K562 (cell line): ENCODE data around the gene HNRNPM. TPM values are rescaled to one million over a fixed set of nuclear protein-coding genes. Genes with fewer than 3 reads are reported as not detected.
"Not testable (repeated sequence)": the region's sequence is repeated elsewhere in the genome, so short reads cannot be mapped to it uniquely, and the experiment has no call there.

Experiments
- ATAC-seq: fragments of 200-7000 bp; cut with Tn5 transposase; 3 replicates; pipeline ENCODE4 v1.9.1; 2020; ENCODE audit warnings: moderate library complexity
- BruUV-seq: library from RNA; stranded (reverse); fragments of 400-500 nt; replicated peaks from 2 replicates; lab custom pipeline; 2021; lab: Mats Ljungman, UMichigan
- CTCF ChIA-PET: fragments of 300-600 bp; formaldehyde crosslinking; extraction: SDS; loops from one replicate; lab custom pipeline; 2021; ENCODE audit warnings: low intra/inter-chr PET ratio; lab: Yijun Ruan, JAX
- POLR2A ChIA-PET: fragments of 300-600, 350-650 bp; sonication (Branson Sonifier 250); formaldehyde crosslinking; extraction: SDS; loops from one replicate; lab custom pipeline; 2021; ENCODE audit warnings: antibody characterized with exemption, inconsistent platforms; lab: Yijun Ruan, JAX
- DNase-seq, 4 experiments: peaks; one replicate each; pipeline versions ENCODE4 v3.0.0 to v3.0.0-alpha.2; 2011 to 2018; ENCODE audit warnings: low spot score in 3 of 4, mixed read lengths in 3 of 4; ENCODE audit errors: extremely low read depth in 1 of 4
- FAIRE-seq: peaks from 2 replicates; lab custom pipeline; 2011; peaks lifted over from hg19 to GRCh38; lab: Jason Lieb, UNC
- H2AFZ ChIP-seq: 2 replicates; pipeline ENCODE4 v1.6.0; 2011; ENCODE audit warnings: low read depth, low read length, control low read depth, inconsistent platforms
- H3K27ac ChIP-seq: fragments of 200-600 bp; 3 replicates; pipeline ENCODE4 v1.8.0; 2011; ENCODE audit warnings: low read depth, mild to moderate bottlenecking, control low read depth, inconsistent platforms, low read length, moderate library complexity, mixed read lengths; ENCODE audit errors: extremely low read depth
- H3K27me3 ChIP-seq, 2 experiments: fragments of 300-600 bp in 1 of 2; 2 replicates in 1 of 2; 3 replicates in 1 of 2; pipeline versions ENCODE4 v1.6.0 to v1.8.0; 2011; ENCODE audit warnings: inconsistent platforms in 2 of 2, low read length in 2 of 2, mild to moderate bottlenecking in 1 of 2, mixed read lengths in 1 of 2, moderate library complexity in 1 of 2; ENCODE audit not compliant: control insufficient read depth in 2 of 2, insufficient read depth in 2 of 2
- H3K36me3 ChIP-seq: fragments of 300-600 bp; 3 replicates; pipeline ENCODE4 v1.8.0; 2011; ENCODE audit warnings: mild to moderate bottlenecking, low read length, inconsistent platforms; ENCODE audit not compliant: control insufficient read depth, insufficient read depth
- H3K4me1 ChIP-seq, 2 experiments: fragments of 200-600 bp in 1 of 2; replicated peaks in 1 of 2; 2 replicates in 1 of 2; 3 replicates in 1 of 2; pipeline versions ENCODE4 v1.5.1 to v1.8.0; 2011; ENCODE audit warnings: inconsistent platforms in 2 of 2, low read length in 2 of 2, mild to moderate bottlenecking in 1 of 2, mixed read lengths in 1 of 2, moderate library complexity in 1 of 2; ENCODE audit not compliant: control insufficient read depth in 2 of 2, insufficient read depth in 2 of 2
- H3K4me2 ChIP-seq: 2 replicates; pipeline ENCODE4 v1.6.1; 2011; ENCODE audit warnings: low read length, control low read depth, inconsistent platforms, mixed read lengths; ENCODE audit not compliant: insufficient read depth
- H3K4me3 ChIP-seq: fragments of 200-600 bp; sonication (generic), shearing (Covaris generic); 2 replicates; pipeline ENCODE4 v1.5.1; 2016; ENCODE audit warnings: control low read depth, inconsistent platforms
- H3K79me2 ChIP-seq: fragments of 200-600 bp; 3 replicates; pipeline ENCODE4 v1.8.0; 2011; ENCODE audit warnings: low read length, inconsistent platforms; ENCODE audit not compliant: control insufficient read depth, insufficient read depth
- H3K9ac ChIP-seq, 2 experiments: 2 replicates each; pipeline versions ENCODE4 v1.6.0 to v1.6.1; 2011; ENCODE audit warnings: low read depth in 2 of 2, low read length in 2 of 2, control low read depth in 1 of 2, inconsistent platforms in 1 of 2, mild to moderate bottlenecking in 1 of 2, mixed read lengths in 1 of 2; ENCODE audit not compliant: insufficient read depth in 1 of 2
- H3K9me1 ChIP-seq: one replicate; pipeline ENCODE4 v1.6.0; 2011; ENCODE audit warnings: inconsistent platforms, mild to moderate bottlenecking, low read length, moderate library complexity; ENCODE audit not compliant: control insufficient read depth, insufficient read depth
- H3K9me3 ChIP-seq: replicated peaks from 2 replicates; pipeline ENCODE4 v1.5.1; 2011; ENCODE audit warnings: low read depth, low read length, inconsistent platforms; ENCODE audit not compliant: control insufficient read depth, insufficient read depth
- H4K20me1 ChIP-seq: replicated peaks from 2 replicates; pipeline ENCODE4 v1.6.1; 2011; ENCODE audit warnings: low read length, inconsistent platforms, mixed read lengths; ENCODE audit not compliant: control insufficient read depth, insufficient read depth
- ARNT ChIP-seq, 2 experiments: fragments of 450-650 bp; IDR thresholded peaks; 2 replicates each; pipeline ENCODE4 v1.6.1; 2016; ENCODE audit warnings: mild to moderate bottlenecking in 1 of 2
- FOXK1 ChIP-seq: sonication (generic); formaldehyde crosslinking; IDR thresholded peaks from 2 replicates; pipeline ENCODE4 v1.8.0; 2022; ENCODE audit warnings: missing genetic modification reagents, mild to moderate bottlenecking, borderline replicate concordance
- GTF2E2 ChIP-seq: fragments of 200-800 bp; sonication (Bioruptor generic); IDR thresholded peaks from 2 replicates; pipeline ENCODE4 v1.6.1; 2016; ENCODE audit warnings: missing genetic modification characterization, missing compliant biosample characterization
- NBN ChIP-seq: fragments of 450-650 bp; IDR thresholded peaks from 2 replicates; pipeline ENCODE4 v1.6.1; 2016; ENCODE audit warnings: low read depth, mild to moderate bottlenecking
- NFRKB ChIP-seq: fragments of 450-650 bp; IDR thresholded peaks from 2 replicates; pipeline ENCODE4 v1.6.1; 2016; ENCODE audit warnings: low read depth
- NR2C2 ChIP-seq, 2 experiments: fragments of 200-800 bp in 1 of 2; sonication (Bioruptor generic) in 1 of 2; sonication (generic) in 1 of 2; formaldehyde crosslinking in 1 of 2; IDR thresholded peaks; 2 replicates each; pipeline versions ENCODE4 v1.6.1 to v1.8.0; 2016 to 2022; ENCODE audit warnings: mild to moderate bottlenecking in 1 of 2, missing compliant biosample characterization in 1 of 2, missing genetic modification characterization in 1 of 2, missing genetic modification reagents in 1 of 2
- SMARCA5 ChIP-seq: fragments of 450-650 bp; IDR thresholded peaks from 2 replicates; pipeline ENCODE4 v1.6.1; 2016
- TOE1 ChIP-seq, 2 experiments: fragments of 450-650 bp in 1 of 2; sonication (generic) in 1 of 2; formaldehyde crosslinking in 1 of 2; IDR thresholded peaks; 2 replicates each; pipeline versions ENCODE4 v1.7.1 to v1.8.0; 2016 to 2022; ENCODE audit warnings: borderline replicate concordance in 2 of 2, mild to moderate bottlenecking in 2 of 2, antibody characterized with exemption in 1 of 2, inconsistent platforms in 1 of 2, low read depth in 1 of 2, missing genetic modification reagents in 1 of 2, moderate library complexity in 1 of 2
- ZNF197 ChIP-seq: fragments of 200-800 bp; sonication (Bioruptor generic); IDR thresholded peaks from 2 replicates; pipeline ENCODE4 v1.6.1; 2016; ENCODE audit warnings: low read depth, missing genetic modification characterization, missing compliant biosample characterization
- WGBS: fragments of 100-300 bp; shearing (Covaris generic); methylation state at CpG from one replicate; pipeline ENCODE4 v1.1.6; 2016; ENCODE audit warnings: low coverage, mixed read lengths; ENCODE audit not compliant: insufficient coverage; ENCODE audit errors: missing lambda C conversion rate; 5-methylcytosine and 5-hydroxymethylcytosine counted together
- in situ Hi-C: fragments of 300-500 bp; cut with MboI; formaldehyde crosslinking; loops from 4 replicates; pipeline ENCODE4 v1.15.0; 2018; ENCODE audit warnings: inconsistent platforms, mixed read lengths
- intact Hi-C: fragments of 100-400 bp; cut with micrococcal nuclease; formaldehyde crosslinking; loops from 2 replicates; pipeline ENCODE4 v1.14.2; 2022
- polyA plus RNA-seq, 8 experiments: library from polyadenylated mRNA; depleted of rRNA in 4 of 8; stranded (reverse) in 5 of 8; unstranded in 3 of 8; fragments of >200 nt; fragmentation: Nextera tagmentation in 2 of 8; fragmentation: Illumina TruSeq in 1 of 8; extraction: Ambion mirVana in 2 of 8; extraction: Trizol in 1 of 8; gene quantifications; 2 replicates each; pipeline versions ENCODE4 v1.2.1 to v1.2.3, GENCODE V29; 2011 to 2014; ENCODE audit warnings: inconsistent platforms in 1 of 8, missing spikeins in 1 of 8
- total RNA-seq, 7 experiments: library from RNA; depleted of rRNA in 6 of 7; stranded (reverse); fragments of >200 nt in 6 of 7; fragmentation: Illumina TruSeq in 2 of 7; extraction: Trizol in 2 of 7; gene quantifications; 2 replicates each; pipeline versions ENCODE4 v1.2.1 to v1.2.3, GENCODE V29; 2011 to 2021; ENCODE audit warnings: low replicate concordance in 1 of 7
- TF ChIP-seq, protein P1 (sequence below): sonication (generic); formaldehyde crosslinking; IDR thresholded peaks from 2 replicates; pipeline ENCODE4 v1.8.1; 2023; ENCODE audit warnings: mild to moderate bottlenecking, missing genetic modification reagents
- TF ChIP-seq, protein P2 (sequence below): fragments of 450-650 bp; IDR thresholded peaks from 2 replicates; pipeline ENCODE4 v1.6.1; 2016; ENCODE audit warnings: antibody characterized with exemption
- TF ChIP-seq, protein P3 (sequence below): fragments of 450-650 bp; IDR thresholded peaks from 2 replicates; pipeline ENCODE4 v1.6.1; 2017; ENCODE audit warnings: antibody characterized with exemption
- TF ChIP-seq, protein P4 (sequence below), 2 experiments: fragments of 250-450 bp in 1 of 2; fragments of 450-650 bp in 1 of 2; sonication (Bioruptor Pico) in 1 of 2; IDR thresholded peaks; 2 replicates each; pipeline versions ENCODE4 v1.6.1 to v1.8.0; 2016 to 2021; ENCODE audit warnings: mild to moderate bottlenecking in 2 of 2, moderate library complexity in 2 of 2, missing compliant biosample characterization in 1 of 2, missing genetic modification characterization in 1 of 2

HNRNPM gene
- total and polyA plus RNA-seq, 9 of the 15 experiments (the other 6 are each of a cell fraction or from before 2014, with no cell fraction given), result 11.1 to 340 (median 195) TPM

- H4K20me1 ChIP-seq; H3K9me1 ChIP-seq; DNase-seq; FAIRE-seq; H3K9me3 ChIP-seq; H3K79me2 ChIP-seq; CTCF ChIA-PET; ATAC-seq; in situ Hi-C loops; H3K27me3 ChIP-seq; H3K36me3 ChIP-seq; TF ChIP-seq TOE1 (CRISPR knock-in tag; IDR thresholded peaks at IDR 0.05; ENCODE audit: borderline replicate concordance, low read depth); NR2C2 (CRISPR knock-in tag; IDR thresholded peaks at IDR 0.05): not testable (repeated sequence)
- BruUV-seq, result TSS peak; percentile 94
- intact Hi-C loops, result loop anchor here (5.0 kb wide), 1 partner anchor 102 kb away; the partner anchor contains the start of gene MARCHF2
- Histone ChIP-seq H3K27ac (peak overlapping the region; percentile 99), H3K4me3 (peak overlapping the region; percentile 77), H3K4me2 (peak overlapping the region; percentile 83), H3K9ac (peak overlapping the region; percentile 97 to 100), H3K4me1 (peaks cover 33 to 46% of the 10 kb centered on the region in 2 experiments), H2AFZ (peak overlapping the region; percentile 100)
- POLR2A ChIA-PET, result interaction anchor here (0.7 to 4.6 kb wide), 10 partner anchors 9 to 192 kb away, joined by 3 to 32 read pairs (median 4); no protein-coding TSS in a partner anchor
- WGBS, result 45% methylated on average over 21 of the region's 21 CpGs
- 0 out of 2 replicates have a peak, but pooled peaks have one; percentile 3 for TF ChIP-seq GTF2E2 (tag)
- TF ChIP-seq ARNT (IDR thresholded peaks at IDR 0.05), result 0 out of 4 replicates have a peak, but pooled peaks of 1 of the 2 experiments have one; percentile 31
- TF ChIP-seq SMARCA5, result 0 out of 2 replicates have a peak, but pooled peaks have one; percentile 27
- TF ChIP-seq, protein P1, sequence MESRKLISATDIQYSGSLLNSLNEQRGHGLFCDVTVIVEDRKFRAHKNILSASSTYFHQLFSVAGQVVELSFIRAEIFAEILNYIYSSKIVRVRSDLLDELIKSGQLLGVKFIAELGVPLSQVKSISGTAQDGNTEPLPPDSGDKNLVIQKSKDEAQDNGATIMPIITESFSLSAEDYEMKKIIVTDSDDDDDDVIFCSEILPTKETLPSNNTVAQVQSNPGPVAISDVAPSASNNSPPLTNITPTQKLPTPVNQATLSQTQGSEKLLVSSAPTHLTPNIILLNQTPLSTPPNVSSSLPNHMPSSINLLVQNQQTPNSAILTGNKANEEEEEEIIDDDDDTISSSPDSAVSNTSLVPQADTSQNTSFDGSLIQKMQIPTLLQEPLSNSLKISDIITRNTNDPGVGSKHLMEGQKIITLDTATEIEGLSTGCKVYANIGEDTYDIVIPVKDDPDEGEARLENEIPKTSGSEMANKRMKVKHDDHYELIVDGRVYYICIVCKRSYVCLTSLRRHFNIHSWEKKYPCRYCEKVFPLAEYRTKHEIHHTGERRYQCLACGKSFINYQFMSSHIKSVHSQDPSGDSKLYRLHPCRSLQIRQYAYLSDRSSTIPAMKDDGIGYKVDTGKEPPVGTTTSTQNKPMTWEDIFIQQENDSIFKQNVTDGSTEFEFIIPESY (CRISPR knock-in tag), result 0 out of 2 replicates have a peak, but pooled peaks have one; percentile 12
- TF ChIP-seq FOXK1 (CRISPR knock-in tag), result 0 out of 2 replicates have a peak, but pooled peaks have one; percentile 38
- TF ChIP-seq ZNF197 (CRISPR knock-in tag), result peak; percentile 56; the same call in 1 of the 2 replicates
- TF ChIP-seq, protein P2, sequence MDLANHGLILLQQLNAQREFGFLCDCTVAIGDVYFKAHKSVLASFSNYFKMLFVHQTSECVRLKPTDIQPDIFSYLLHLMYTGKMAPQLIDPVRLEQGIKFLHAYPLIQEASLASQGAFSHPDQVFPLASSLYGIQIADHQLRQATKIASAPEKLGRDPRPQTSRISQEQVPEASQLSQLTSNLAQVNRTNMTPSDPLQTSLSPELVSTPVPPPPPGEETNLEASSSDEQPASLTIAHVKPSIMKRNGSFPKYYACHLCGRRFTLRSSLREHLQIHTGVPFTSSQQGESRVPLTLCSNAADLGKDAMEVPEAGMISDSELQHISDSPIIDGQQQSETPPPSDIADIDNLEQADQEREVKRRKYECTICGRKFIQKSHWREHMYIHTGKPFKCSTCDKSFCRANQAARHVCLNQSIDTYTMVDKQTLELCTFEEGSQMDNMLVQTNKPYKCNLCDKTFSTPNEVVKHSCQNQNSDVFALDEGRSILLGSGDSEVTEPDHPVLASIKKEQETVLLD, result 0 out of 2 replicates have a peak, but pooled peaks have one; percentile 6
- 0 out of 2 replicates have a peak, but pooled peaks have one; percentile 2 for TF ChIP-seq TOE1 (IDR thresholded peaks at IDR 0.05; ENCODE audit: borderline replicate concordance)
- TF ChIP-seq, protein P3, sequence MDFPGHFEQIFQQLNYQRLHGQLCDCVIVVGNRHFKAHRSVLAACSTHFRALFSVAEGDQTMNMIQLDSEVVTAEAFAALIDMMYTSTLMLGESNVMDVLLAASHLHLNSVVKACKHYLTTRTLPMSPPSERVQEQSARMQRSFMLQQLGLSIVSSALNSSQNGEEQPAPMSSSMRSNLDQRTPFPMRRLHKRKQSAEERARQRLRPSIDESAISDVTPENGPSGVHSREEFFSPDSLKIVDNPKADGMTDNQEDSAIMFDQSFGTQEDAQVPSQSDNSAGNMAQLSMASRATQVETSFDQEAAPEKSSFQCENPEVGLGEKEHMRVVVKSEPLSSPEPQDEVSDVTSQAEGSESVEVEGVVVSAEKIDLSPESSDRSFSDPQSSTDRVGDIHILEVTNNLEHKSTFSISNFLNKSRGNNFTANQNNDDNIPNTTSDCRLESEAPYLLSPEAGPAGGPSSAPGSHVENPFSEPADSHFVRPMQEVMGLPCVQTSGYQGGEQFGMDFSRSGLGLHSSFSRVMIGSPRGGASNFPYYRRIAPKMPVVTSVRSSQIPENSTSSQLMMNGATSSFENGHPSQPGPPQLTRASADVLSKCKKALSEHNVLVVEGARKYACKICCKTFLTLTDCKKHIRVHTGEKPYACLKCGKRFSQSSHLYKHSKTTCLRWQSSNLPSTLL, result peak; percentile 51; the same call in 1 of the 2 replicates
- 0 out of 2 replicates have a peak, but pooled peaks have one; percentile 15 for TF ChIP-seq NFRKB
- TF ChIP-seq, protein P4, sequence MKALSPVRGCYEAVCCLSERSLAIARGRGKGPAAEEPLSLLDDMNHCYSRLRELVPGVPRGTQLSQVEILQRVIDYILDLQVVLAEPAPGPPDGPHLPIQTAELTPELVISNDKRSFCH (CRISPR knock-in tag; IDR thresholded peaks at IDR 0.05), result not testable (repeated sequence)
- TF ChIP-seq, protein P4 (tag; IDR thresholded peaks at IDR 0.05), result 0 out of 2 replicates have a peak, but pooled peaks have one; percentile 40
- TF ChIP-seq NR2C2 (tag; IDR thresholded peaks at IDR 0.05), result peak; percentile 11; the same call in 1 of the 2 replicates
- 0 out of 2 replicates have a peak, but pooled peaks have one; percentile 13 for TF ChIP-seq NBN
Measured at GRCh38 chr19:8514505-8515009, 69.8 kb downstream of the HNRNPM start.
